Thyroid gland (tissue), 4 donors: ENCODE measurements around the gene GPR157.

Source experiments
- CTCF ChIP-seq, 6 experiments: fragments of 200-600 bp in 3 of 6; fragments of 450-650 bp in 3 of 6; sonication (generic) in 3 of 6; IDR thresholded peaks; one replicate each; pipeline ENCODE4 v1.5.1; 2016 to 2019; ENCODE audit warnings: antibody characterized with exemption in 6 of 6, mild to moderate bottlenecking in 2 of 6, inconsistent platforms in 1 of 6, moderate library complexity in 1 of 6
- POLR2A ChIP-seq, 2 donors: fragments of 450-650 bp; IDR thresholded peaks; one replicate each; pipeline ENCODE4 v1.6.1; 2017; ENCODE audit warnings: antibody characterized with exemption in 2 of 2, mild to moderate bottlenecking in 2 of 2, moderate library complexity in 1 of 2

- TF ChIP-seq CTCF (IDR thresholded peaks at IDR 0.05) (no peak), POLR2A (IDR thresholded peaks at IDR 0.05) (no peak)
Measured at GRCh38 chr1:9166289-9167235, 37.7 kb upstream of the GPR157 start.
